IMR-90 (cell line): Measurements from ENCODE around the gene P2RY2. TPM values are rescaled to one million over a fixed set of nuclear protein-coding genes. Genes with fewer than 3 reads are reported as not detected.
A peak's percentile ranks its signal among the peaks of the same experiment; 100 is the strongest.

ENCODE experiments used
- ATAC-seq: fragments of 200-7000 bp; cut with Tn5 transposase; 2 replicates; pipeline ENCODE4 v1.9.1; 2020; ENCODE audit warnings: low read depth, mild to moderate bottlenecking, moderate library complexity
- BruUV-seq: library from RNA; stranded (reverse); fragments of 400-500 nt; replicated peaks from 2 replicates; lab custom pipeline; 2021; lab: Mats Ljungman, UMichigan
- CTCF ChIA-PET: fragments of 300-600 bp; formaldehyde crosslinking; extraction: SDS; loops from one replicate; lab custom pipeline; 2021; ENCODE audit warnings: antibody characterized with exemption; lab: Yijun Ruan, JAX
- POLR2A ChIA-PET: fragments of 300-600 bp; sonication (Branson Sonifier 250); formaldehyde crosslinking; loops from one replicate; lab custom pipeline; 2022; ENCODE audit warnings: antibody characterized with exemption; ENCODE audit not compliant: unreplicated experiment; lab: Charles Lee
- DNase-seq: peaks from one replicate; pipeline ENCODE4 v3.0.0; 2013
- H2AFZ ChIP-seq: replicated peaks from 2 replicates; pipeline ENCODE3; 2013; ENCODE audit warnings: low read length, mild to moderate bottlenecking; ENCODE audit not compliant: poor library complexity
- H2AK5ac ChIP-seq: 2 replicates; pipeline ENCODE4 v1.6.1; 2013; ENCODE audit warnings: low read depth, low read length, inconsistent platforms
- H2AK9ac ChIP-seq: replicated peaks from 2 replicates; pipeline ENCODE3; 2013; ENCODE audit warnings: mild to moderate bottlenecking, low read depth, low read length, moderate library complexity; ENCODE audit not compliant: poor library complexity
- H2BK120ac ChIP-seq: 2 replicates; pipeline ENCODE4 v1.6.1; 2013; ENCODE audit warnings: low read depth, low read length, inconsistent platforms
- H2BK15ac ChIP-seq: 3 replicates; pipeline ENCODE4 v1.6.1; 2013; ENCODE audit warnings: low read depth, low read length, inconsistent platforms
- H2BK20ac ChIP-seq: 2 replicates; pipeline ENCODE4 v1.6.1; 2013; ENCODE audit warnings: low read depth, mild to moderate bottlenecking, inconsistent platforms, low read length, moderate library complexity
- H2BK5ac ChIP-seq: 2 replicates; pipeline ENCODE4 v1.6.1; 2013; ENCODE audit warnings: mild to moderate bottlenecking, low read depth, low read length, inconsistent platforms; ENCODE audit not compliant: poor library complexity, severe bottlenecking
- H3K14ac ChIP-seq: replicated peaks from 2 replicates; pipeline ENCODE4 v1.6.1; 2013; ENCODE audit warnings: low read depth, low read length, inconsistent platforms
- H3K18ac ChIP-seq: 2 replicates; pipeline ENCODE4 v1.6.1; 2013; ENCODE audit warnings: low read depth, low read length, control low read depth
- H3K23ac ChIP-seq: 2 replicates; pipeline ENCODE4 v1.6.1; 2013; ENCODE audit warnings: low read depth, low read length, inconsistent platforms
- H3K27ac ChIP-seq: 2 replicates; pipeline ENCODE4 v1.5.1; 2013; ENCODE audit warnings: mild to moderate bottlenecking, control low read depth, low read length; ENCODE audit not compliant: insufficient read depth
- H3K27me3 ChIP-seq: 2 replicates; pipeline ENCODE4 v1.6.1; 2013; ENCODE audit warnings: low read length; ENCODE audit not compliant: control insufficient read depth, insufficient read depth
- H3K36me3 ChIP-seq: 2 replicates; pipeline ENCODE4 v1.6.1; 2013; ENCODE audit warnings: low read length, mixed read lengths; ENCODE audit not compliant: control insufficient read depth, insufficient read depth
- H3K4ac ChIP-seq: 2 replicates; pipeline ENCODE4 v1.6.1; 2013; ENCODE audit warnings: low read depth, low read length, inconsistent platforms
- H3K4me1 ChIP-seq: 2 replicates; pipeline ENCODE4 v1.6.1; 2013; ENCODE audit warnings: low read length, mixed read lengths; ENCODE audit not compliant: control insufficient read depth, insufficient read depth
- H3K4me2 ChIP-seq: 2 replicates; pipeline ENCODE4 v1.6.1; 2013; ENCODE audit warnings: low read depth, mild to moderate bottlenecking, control low read depth, low read length, moderate library complexity
- H3K4me3 ChIP-seq: 2 replicates; pipeline ENCODE4 v1.5.1; 2013; ENCODE audit warnings: low read depth, mild to moderate bottlenecking, control low read depth, low read length, moderate library complexity; ENCODE audit not compliant: insufficient read depth
- H3K56ac ChIP-seq: 2 replicates; pipeline ENCODE4 v1.6.1; 2013; ENCODE audit warnings: low read length, inconsistent platforms; ENCODE audit not compliant: insufficient read depth; ENCODE audit errors: extremely low read depth
- H3K79me1 ChIP-seq, 2 experiments: 2 replicates each; pipeline ENCODE4 v1.6.1; 2013; ENCODE audit warnings: low read length in 2 of 2, inconsistent platforms in 1 of 2, low read depth in 1 of 2
- H3K9ac ChIP-seq: 2 replicates; pipeline ENCODE4 v1.6.1; 2013; ENCODE audit warnings: low read depth, low read length, control low read depth
- H3K9me1 ChIP-seq: 2 replicates; pipeline ENCODE4 v1.6.1; 2013; ENCODE audit warnings: low read length, inconsistent platforms; ENCODE audit not compliant: insufficient read depth
- H3K9me3 ChIP-seq: 2 replicates; pipeline ENCODE4 v1.6.1; 2013; ENCODE audit warnings: low read length; ENCODE audit not compliant: control insufficient read depth, insufficient read depth
- H4K20me1 ChIP-seq: 2 replicates; pipeline ENCODE4 v1.6.1; 2013; ENCODE audit warnings: low read length, inconsistent platforms; ENCODE audit not compliant: insufficient read depth
- H4K5ac ChIP-seq: 2 replicates; pipeline ENCODE4 v1.6.1; 2013; ENCODE audit warnings: mild to moderate bottlenecking, low read depth, low read length, control low read depth
- H4K8ac ChIP-seq, 2 experiments: 2 replicates each; pipeline ENCODE4 v1.6.1; 2013; ENCODE audit warnings: low read depth in 2 of 2, low read length in 2 of 2, control low read depth in 1 of 2, inconsistent platforms in 1 of 2
- H4K91ac ChIP-seq: 2 replicates; pipeline ENCODE4 v1.6.1; 2013; ENCODE audit warnings: low read depth, low read length, inconsistent platforms; ENCODE audit not compliant: insufficient read depth
- BHLHE40 ChIP-seq: fragments of 150-350 bp; IDR thresholded peaks from 2 replicates; pipeline ENCODE4 v1.6.1; 2016; ENCODE audit warnings: mild to moderate bottlenecking, low read depth, low read length
- CEBPB ChIP-seq: IDR thresholded peaks from 2 replicates; pipeline ENCODE4 v1.6.1; 2012; ENCODE audit warnings: low read depth, low read length, improper control_type of control experiment
- CHD1 ChIP-seq: IDR thresholded peaks from 2 replicates; pipeline ENCODE4 v1.6.1; 2012; ENCODE audit warnings: low read depth, low read length, improper control_type of control experiment
- CTCF ChIP-seq: conservative IDR thresholded peaks from 2 replicates; pipeline ENCODE4 v1.5.1; 2012; ENCODE audit warnings: mild to moderate bottlenecking, low read depth, low read length, improper control_type of control experiment
- ELK1 ChIP-seq: fragments of 150-350 bp; IDR thresholded peaks from 2 replicates; pipeline ENCODE4 v1.6.1; 2016; ENCODE audit warnings: low read depth, mild to moderate bottlenecking, low read length, moderate library complexity, borderline replicate concordance
- FOS ChIP-seq: fragments of 150-350 bp; IDR thresholded peaks from 2 replicates; pipeline ENCODE4 v1.6.1; 2016; ENCODE audit warnings: low read depth, low read length
- MAZ ChIP-seq: IDR thresholded peaks from 2 replicates; pipeline ENCODE4 v1.6.1; 2012; ENCODE audit warnings: low read depth, mild to moderate bottlenecking, low read length, improper control_type of control experiment, moderate library complexity, borderline replicate concordance
- MXI1 ChIP-seq: IDR thresholded peaks from 2 replicates; pipeline ENCODE4 v1.6.1; 2012; ENCODE audit warnings: low read depth, mild to moderate bottlenecking, low read length, moderate library complexity, borderline replicate concordance
- NFE2L2 ChIP-seq: fragments of 150-350 bp; IDR thresholded peaks from 2 replicates; pipeline ENCODE4 v1.6.1; 2016; ENCODE audit warnings: low read depth, mild to moderate bottlenecking, low read length
- POLR2A ChIP-seq: IDR thresholded peaks from 2 replicates; pipeline ENCODE4 v1.6.1; 2012; ENCODE audit warnings: mild to moderate bottlenecking, low read depth, low read length
- RAD21 ChIP-seq: IDR thresholded peaks from 2 replicates; pipeline ENCODE4 v1.6.1; 2012; ENCODE audit warnings: low read length, improper control_type of control experiment
- RCOR1 ChIP-seq: IDR thresholded peaks from 2 replicates; pipeline ENCODE4 v1.6.1; 2012; ENCODE audit warnings: mild to moderate bottlenecking, low read length, improper control_type of control experiment; ENCODE audit not compliant: insufficient replicate concordance
- RFX5 ChIP-seq: IDR thresholded peaks from 2 replicates; pipeline ENCODE4 v1.8.0; 2012; ENCODE audit warnings: low read depth, mild to moderate bottlenecking, low read length, moderate library complexity
- SMC3 ChIP-seq: fragments of 150-350 bp; IDR thresholded peaks from 2 replicates; pipeline ENCODE4 v1.6.1; 2016; ENCODE audit warnings: low read depth, mild to moderate bottlenecking, antibody characterized with exemption, low read length, moderate library complexity
- USF2 ChIP-seq: fragments of 150-350 bp; IDR thresholded peaks from 2 replicates; pipeline ENCODE4 v1.6.1; 2017; ENCODE audit warnings: mild to moderate bottlenecking, antibody characterized with exemption, low read length, low read depth
- WGBS, 2 experiments: methylation state at CpG; one replicate each; pipeline versions ENCODE4 v1.1.5 to v1.1.7; 2013; ENCODE audit warnings: missing lambda C conversion rate in 2 of 2; ENCODE audit not compliant: insufficient read length in 1 of 2; ENCODE audit errors: extremely low coverage in 2 of 2; 5-methylcytosine and 5-hydroxymethylcytosine counted together
- dilution Hi-C: fragments of 300-500 bp; cut with HindIII; formaldehyde crosslinking; loops from one replicate; pipeline ENCODE4 v1.14.3; 2018; ENCODE audit warnings: low sequenced_read_pairs; ENCODE audit not compliant: unreplicated experiment
- in situ Hi-C: fragments of 300-500 bp; cut with MboI; formaldehyde crosslinking; loops from 3 replicates; pipeline ENCODE4 v1.14.3; 2019; ENCODE audit warnings: low sequenced_read_pairs, inconsistent platforms, mixed read lengths
- intact Hi-C: fragments of 100-400 bp; cut with micrococcal nuclease; formaldehyde crosslinking; loops from 2 replicates; pipeline ENCODE4 v1.10.0; 2022
- polyA plus RNA-seq, 3 experiments: library from polyadenylated mRNA; depleted of rRNA; stranded (reverse); fragments of >200 nt; gene quantifications; 2 replicates each; pipeline ENCODE4 v1.2.3, GENCODE V29; 2012; ENCODE audit warnings: low replicate concordance in 1 of 3
- total RNA-seq: library from RNA; depleted of rRNA; stranded (reverse); fragments of >200 nt; gene quantifications from 2 replicates; pipeline ENCODE4 v1.2.3, GENCODE V29; 2012

Gene P2RY2
- total and polyA plus RNA-seq, 2 of the 4 experiments (the other 2 are of a cell fraction), result not detected

DNA sequence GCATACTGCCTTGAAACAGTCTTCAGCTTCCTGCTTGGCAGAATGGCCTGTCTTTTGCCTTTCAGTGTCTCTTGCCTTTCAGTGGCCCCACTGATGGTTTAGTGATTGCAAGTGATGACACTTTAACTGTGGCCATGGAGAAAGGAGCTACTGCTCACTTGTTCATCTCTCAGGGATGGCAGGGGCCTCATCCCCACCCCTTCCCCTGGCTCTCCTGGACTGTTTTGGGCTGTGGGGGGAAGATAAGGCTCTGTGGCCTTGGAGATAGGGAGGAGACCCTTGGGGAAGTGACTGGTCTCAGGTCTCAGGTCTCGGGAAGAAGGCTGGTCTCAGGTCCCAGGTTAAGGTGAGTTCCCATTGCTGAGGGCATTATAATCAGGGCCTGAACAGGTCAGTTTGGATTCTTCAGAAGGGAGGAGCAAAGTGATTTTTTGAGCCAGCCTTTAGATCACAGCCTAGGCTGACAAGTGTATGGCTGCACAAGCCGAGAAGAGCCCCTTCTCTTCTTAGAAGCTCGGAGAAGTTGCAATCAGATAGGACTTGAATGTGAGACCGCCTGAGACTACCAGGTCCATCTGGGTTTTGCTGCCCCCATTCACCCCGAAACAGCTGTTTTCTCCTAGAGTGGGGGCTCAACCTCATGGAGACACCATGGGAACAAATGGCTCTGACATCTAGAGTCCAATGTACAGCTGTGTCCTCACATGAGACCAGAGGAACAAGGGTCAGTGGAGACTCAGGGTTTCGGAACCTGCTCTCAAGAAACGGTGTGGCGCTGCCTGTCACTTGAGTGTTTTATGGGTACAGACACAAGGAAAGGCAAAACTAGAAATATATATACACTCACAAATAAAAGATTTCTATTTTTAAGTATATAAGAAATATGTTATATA lies 15.9 kb upstream of the P2RY2 start:
- dilution Hi-C loops (no loop called here), in situ Hi-C loops (no loop called here), intact Hi-C loops (no loop called here)
- no peaks in the 10 kb centered on the region for H4K20me1 ChIP-seq
- H3K23ac ChIP-seq, result no peak overlapping the region
- H3K18ac ChIP-seq, result no peak overlapping the region
- H2BK5ac ChIP-seq, result no peak overlapping the region
- H2AFZ ChIP-seq, result peak overlapping the region; percentile 52
- no peak overlapping the region for H4K91ac ChIP-seq
- H2AK9ac ChIP-seq, result no peak overlapping the region
- no peak overlapping the region for H4K5ac ChIP-seq
- H3K36me3 ChIP-seq, result no peaks in the 10 kb centered on the region
- no peak overlapping the region; the same call in 1 of the 2 replicates for H2BK20ac ChIP-seq
- no peak overlapping the region for H2AK5ac ChIP-seq
- 69% methylated on average over 5 of the region's 8 CpGs; no CpG with 5 or more reads in 1 of the 2 experiments for WGBS, 2 experiments
- no peak overlapping the region for H3K9ac ChIP-seq
- H3K14ac ChIP-seq, result no peak overlapping the region
- no peak overlapping the region for H4K8ac ChIP-seq
- no peak overlapping the region for H3K4ac ChIP-seq
- no peak overlapping the region for H3K4me3 ChIP-seq
- 0 out of 2 replicates have a peak, but pooled peaks cover 2% of the 10 kb centered on the region for H3K4me1 ChIP-seq
- ATAC-seq (no peak), DNase-seq (no peak)
- no peak overlapping the region for H3K27ac ChIP-seq
- no peak overlapping the region for H3K56ac ChIP-seq
- H3K9me1 ChIP-seq, result no peaks in the 10 kb centered on the region; the same call in 1 of the 2 replicates
- BruUV-seq, result no TSS peak
- peaks cover 10% of the 10 kb centered on the region for H3K27me3 ChIP-seq
- H2BK120ac ChIP-seq, result no peak overlapping the region
- no peak overlapping the region for H2BK15ac ChIP-seq
- H3K9me3 ChIP-seq, result no peaks in the 10 kb centered on the region
- CTCF ChIA-PET, result no interaction called here
- no peaks in the 10 kb centered on the region for H3K79me1 ChIP-seq
- H3K4me2 ChIP-seq, result no peak overlapping the region
- POLR2A ChIA-PET, result no interaction called here
- TF ChIP-seq BHLHE40, result no peak
- TF ChIP-seq SMC3, result no peak
- TF ChIP-seq MXI1, result no peak
- TF ChIP-seq CTCF, result no peak
- no peak for TF ChIP-seq RAD21
- TF ChIP-seq CEBPB, result no peak
- no peak for TF ChIP-seq CHD1
- no peak for TF ChIP-seq MAZ
- no peak for TF ChIP-seq RFX5
- no peak for TF ChIP-seq ELK1
- TF ChIP-seq POLR2A, result no peak
- TF ChIP-seq NFE2L2, result no peak
- no peak for TF ChIP-seq FOS
- TF ChIP-seq USF2, result no peak
- TF ChIP-seq RCOR1, result no peak
